ENCODE data around the gene TMSB15A.
"Not testable (repeated sequence)": the region's sequence is repeated elsewhere in the genome, so short reads cannot be mapped to it uniquely, and the experiment has no call there.

TMSB15A gene

GRCh38 chrX:102515975-102516941 lies at the start of gene TMSB15A:
TMSB15A (minus strand) TSS chrX:102516739.
- DNase-seq = peak; percentile 12

- DNase-seq = no peak
These were observed 44.0 kb upstream of the TMSB15A start for GRCh38 chrX:102560423-102561068.

- DNase-seq = no peak
These were observed 42.1 kb upstream of the TMSB15A start for GRCh38 chrX:102558607-102559006.

GRCh38 chrX:102548231-102548630 lies 31.7 kb upstream of the TMSB15A start:
- DNase-seq = no peak

- DNase-seq = no peak
These were observed 30.4 kb upstream of the TMSB15A start for GRCh38 chrX:102546828-102547493.

GRCh38 chrX:102546175-102546574 lies 29.6 kb upstream of the TMSB15A start:
- DNase-seq = not testable (repeated sequence)

GRCh38 chrX:102535958-102536357 lies 19.4 kb upstream of the TMSB15A start:
- DNase-seq = no peak

GRCh38 chrX:102517326-102517725 lies 787 bp upstream of the TMSB15A start:
- DNase-seq = no peak

GRCh38 chrX:102514536-102514935 lies 2.0 kb downstream of the TMSB15A start:
- DNase-seq = no peak

GRCh38 chrX:102498732-102499131 lies 17.8 kb downstream of the TMSB15A start:
- no peak for DNase-seq

GRCh38 chrX:102491766-102492165 lies 24.8 kb downstream of the TMSB15A start:
- DNase-seq = no peak

GRCh38 chrX:102478765-102479164 lies 37.8 kb downstream of the TMSB15A start:
- not testable (repeated sequence) for DNase-seq

- DNase-seq = not testable (repeated sequence)
These were observed 44.7 kb downstream of the TMSB15A start, which contains the start of gene TCP11X2 for GRCh38 chrX:102471762-102472220. TCP11X2 (minus strand) TSS chrX:102471812.

- DNase-seq = not testable (repeated sequence)
These were observed 46.3 kb downstream of the TMSB15A start for GRCh38 chrX:102470215-102470614.

Data from CD4-positive, alpha-beta T cell treated with Interferon gamma for 1 hour (primary cell).